Cardiac ventricle fibroblast (primary cell): Measurements from ENCODE around the gene PANX1. TPM values are rescaled to one million over a fixed set of nuclear protein-coding genes. Genes with fewer than 3 reads are reported as not detected.

Experiments used
- total RNA-seq: library from RNA; depleted of rRNA; stranded (reverse); fragments of >200 nt; gene quantifications from 2 replicates; pipeline ENCODE4 v1.2.3, GENCODE V29; 2015

PANX1 gene, protein sequence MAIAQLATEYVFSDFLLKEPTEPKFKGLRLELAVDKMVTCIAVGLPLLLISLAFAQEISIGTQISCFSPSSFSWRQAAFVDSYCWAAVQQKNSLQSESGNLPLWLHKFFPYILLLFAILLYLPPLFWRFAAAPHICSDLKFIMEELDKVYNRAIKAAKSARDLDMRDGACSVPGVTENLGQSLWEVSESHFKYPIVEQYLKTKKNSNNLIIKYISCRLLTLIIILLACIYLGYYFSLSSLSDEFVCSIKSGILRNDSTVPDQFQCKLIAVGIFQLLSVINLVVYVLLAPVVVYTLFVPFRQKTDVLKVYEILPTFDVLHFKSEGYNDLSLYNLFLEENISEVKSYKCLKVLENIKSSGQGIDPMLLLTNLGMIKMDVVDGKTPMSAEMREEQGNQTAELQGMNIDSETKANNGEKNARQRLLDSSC
- total RNA-seq, result 18.7 and 20.4 TPM in 2 replicates

DNA sequence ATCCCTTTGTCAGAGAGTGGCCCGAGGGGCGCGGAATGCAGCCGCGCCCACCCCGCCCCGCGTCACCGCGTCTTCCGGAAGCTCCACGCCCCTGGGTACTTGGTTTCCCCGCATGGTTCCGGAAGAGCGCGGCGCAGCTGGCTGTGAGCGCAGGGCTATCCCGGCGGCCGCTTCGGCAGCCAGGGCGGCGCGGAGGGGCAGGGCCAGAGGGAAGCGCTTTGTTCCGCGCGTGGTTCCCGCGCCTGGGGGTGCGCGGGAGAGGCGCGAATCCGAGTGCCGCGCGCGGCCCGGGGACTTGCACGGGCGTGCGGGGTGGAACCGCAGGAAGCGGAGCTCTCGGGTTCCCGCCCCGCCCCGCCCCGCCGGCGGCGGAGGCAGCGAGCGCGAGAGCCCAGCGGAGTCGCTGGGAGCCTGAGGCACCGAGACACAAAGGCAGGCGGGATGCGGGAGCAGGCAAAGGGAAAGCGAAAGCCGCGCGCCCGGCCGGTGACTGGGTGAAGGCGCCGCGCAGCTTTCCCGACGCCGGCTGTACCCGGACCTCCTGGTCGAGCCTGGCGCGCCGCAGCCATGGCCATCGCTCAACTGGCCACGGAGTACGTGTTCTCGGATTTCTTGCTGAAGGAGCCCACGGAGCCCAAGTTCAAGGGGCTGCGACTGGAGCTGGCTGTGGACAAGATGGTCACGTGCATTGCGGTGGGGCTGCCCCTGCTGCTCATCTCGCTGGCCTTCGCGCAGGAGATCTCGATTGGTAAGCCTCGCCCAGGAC is at the start of gene PANX1:
Gene PANX1 (plus strand): TSS at position 96 of the 766 bp plus-strand sequence. CDS start 472 bp downstream, at position 568.

Other genes with a start within 250 kb of the PANX1 start
- not detected in 2 replicates for gene HEPHL1, start 107.5 kb upstream of the PANX1 start, total RNA-seq
- not detected in 2 replicates for gene IZUMO1R, start 175.7 kb downstream of the PANX1 start, total RNA-seq